ENCODE results near the gene PNMA1. TPM values are rescaled to one million over a fixed set of nuclear protein-coding genes. Genes with fewer than 3 reads are reported as not detected.

Gene PNMA1
- total and polyA plus RNA-seq, 4 donors: 22.4 to 45.5 (median 35.9) TPM

- Histone ChIP-seq H3K4me1 (ENCODE audit: control insufficient read depth in 1 of 2, insufficient read depth in 2 of 2, low read length in 2 of 2) (no peaks in the 10 kb centered on the region), H3K27me3 (ENCODE audit: control insufficient read depth in 1 of 2, insufficient read depth in 2 of 2, low read length in 1 of 2) (no peaks in the 10 kb centered on the region), H3K27ac (ENCODE audit: low read depth in 1 of 2, low read length in 2 of 2) (peak overlapping the region; percentile 83 to 92), H3K36me3 (ENCODE audit: control insufficient read depth in 1 of 2, insufficient read depth in 2 of 2, low read length in 1 of 2) (no peaks in the 10 kb centered on the region), H3K9me3 (ENCODE audit: control insufficient read depth, low read length) (no peaks in the 10 kb centered on the region), H3K4me3 (ENCODE audit: low read length in 2 of 2) (peak overlapping the region; percentile 80 to 83)
- intact Hi-C loops (cut with DNase I): no loop called here
- WGBS, 2 donors: 0 to 1% methylated on average over 41 to 71 of the region's 71 CpGs
- DNase-seq: peak; percentile 85 to 91
- peak; percentile 56 for ATAC-seq (ENCODE audit: low FRiP score)
Observed at GRCh38 chr14:73759183-73759713, 45.1 kb upstream of the PNMA1 start.

GRCh38 chr14:73758392-73759182 lies 44.4 kb upstream of the PNMA1 start:
- intact Hi-C loops (cut with DNase I): no loop called here
- Histone ChIP-seq H3K4me3 (ENCODE audit: low read length in 2 of 2) (peak overlapping the region; percentile 80 to 83), H3K27me3 (ENCODE audit: control insufficient read depth in 1 of 2, insufficient read depth in 2 of 2, low read length in 1 of 2) (no peaks in the 10 kb centered on the region), H3K27ac (ENCODE audit: low read depth in 1 of 2, low read length in 2 of 2) (peak overlapping the region; percentile 72 to 83), H3K9me3 (ENCODE audit: control insufficient read depth, low read length) (no peaks in the 10 kb centered on the region), H3K36me3 (ENCODE audit: control insufficient read depth in 1 of 2, insufficient read depth in 2 of 2, low read length in 1 of 2) (no peaks in the 10 kb centered on the region), H3K4me1 (ENCODE audit: control insufficient read depth in 1 of 2, insufficient read depth in 2 of 2, low read length in 2 of 2) (no peaks in the 10 kb centered on the region)
- DNase-seq (peak; percentile 87), ATAC-seq (ENCODE audit: low FRiP score) (no peak)
- 1 to 2% methylated on average over 26 to 49 of the region's 49 CpGs for WGBS, 2 donors

- peaks cover 0 to 5% of the 10 kb centered on the region in 2 donors for H3K4me1 ChIP-seq (ENCODE audit: control insufficient read depth in 1 of 2, insufficient read depth in 2 of 2, low read length in 2 of 2)
- peak in 1 of 2 donors; percentile 44 for DNase-seq
Observed at GRCh38 chr14:73757876-73758391, 43.8 kb upstream of the PNMA1 start.

GRCh38 chr14:73757381-73757780 lies 43.2 kb upstream of the PNMA1 start:
- ATAC-seq (ENCODE audit: low FRiP score) (no peak), DNase-seq (no peak)
- Histone ChIP-seq H3K27me3 (ENCODE audit: control insufficient read depth in 1 of 2, insufficient read depth in 2 of 2, low read length in 1 of 2) (no peaks in the 10 kb centered on the region), H3K9me3 (ENCODE audit: control insufficient read depth, low read length) (no peaks in the 10 kb centered on the region), H3K27ac (ENCODE audit: low read depth in 1 of 2, low read length in 2 of 2) (peak overlapping the region in 1 of 2 donors; percentile 72), H3K4me3 (ENCODE audit: low read length in 2 of 2) (no peak overlapping the region), H3K36me3 (ENCODE audit: control insufficient read depth in 1 of 2, insufficient read depth in 2 of 2, low read length in 1 of 2) (no peaks in the 10 kb centered on the region), H3K4me1 (ENCODE audit: control insufficient read depth in 1 of 2, insufficient read depth in 2 of 2, low read length in 2 of 2) (peaks cover 0 to 5% of the 10 kb centered on the region in 2 donors)
- WGBS, 2 donors: 83% methylated on average over 1 of the region's 1 CpG
- intact Hi-C loops (cut with DNase I): no loop called here

More at GRCh38 chr14:73757876-73758391, 43.8 kb upstream of the PNMA1 start:
- intact Hi-C loops (cut with DNase I): no loop called here
- H3K4me3 ChIP-seq (ENCODE audit: low read length in 2 of 2): no peak overlapping the region
- no peak for ATAC-seq (ENCODE audit: low FRiP score)
- 28 to 29% methylated on average over 10 of the region's 10 CpGs for WGBS, 2 donors
- no peaks in the 10 kb centered on the region for H3K27me3 ChIP-seq (ENCODE audit: control insufficient read depth in 1 of 2, insufficient read depth in 2 of 2, low read length in 1 of 2)
- no peaks in the 10 kb centered on the region for H3K36me3 ChIP-seq (ENCODE audit: control insufficient read depth in 1 of 2, insufficient read depth in 2 of 2, low read length in 1 of 2)
- no peaks in the 10 kb centered on the region for H3K9me3 ChIP-seq (ENCODE audit: control insufficient read depth, low read length)
- peak overlapping the region; percentile 72 to 83 for H3K27ac ChIP-seq (ENCODE audit: low read depth in 1 of 2, low read length in 2 of 2)

- intact Hi-C loops (cut with DNase I): no loop called here
- Histone ChIP-seq H3K36me3 (ENCODE audit: control insufficient read depth in 1 of 2, insufficient read depth in 2 of 2, low read length in 1 of 2) (no peaks in the 10 kb centered on the region), H3K9me3 (ENCODE audit: control insufficient read depth, low read length) (no peaks in the 10 kb centered on the region), H3K27ac (ENCODE audit: low read depth in 1 of 2, low read length in 2 of 2) (peak overlapping the region; percentile 10 to 99), H3K4me1 (ENCODE audit: control insufficient read depth in 1 of 2, insufficient read depth in 2 of 2, low read length in 2 of 2) (peaks cover 0 to 11% of the 10 kb centered on the region in 2 donors), H3K27me3 (ENCODE audit: control insufficient read depth in 1 of 2, insufficient read depth in 2 of 2, low read length in 1 of 2) (no peaks in the 10 kb centered on the region), H3K4me3 (ENCODE audit: low read length in 2 of 2) (no peak overlapping the region)
- peak in 1 of 2 donors; percentile 57 for DNase-seq
- no peak for ATAC-seq (ENCODE audit: low FRiP score)
- 1 to 5% methylated on average over 5 of the region's 5 CpGs for WGBS, 2 donors
Observed at GRCh38 chr14:73755434-73756014, 41.3 kb upstream of the PNMA1 start.

- H3K27me3 ChIP-seq (ENCODE audit: control insufficient read depth in 1 of 2, insufficient read depth in 2 of 2, low read length in 1 of 2): no peaks in the 10 kb centered on the region
- intact Hi-C loops (cut with DNase I): loop anchor here (5.0 kb wide), 2 partner anchors 32 to 37 kb away; no protein-coding TSS in a partner anchor
- H3K27ac ChIP-seq (ENCODE audit: low read depth in 1 of 2, low read length in 2 of 2): peak overlapping the region; percentile 39 to 99
- H3K4me1 ChIP-seq (ENCODE audit: control insufficient read depth in 1 of 2, insufficient read depth in 2 of 2, low read length in 2 of 2): peaks cover 0 to 15% of the 10 kb centered on the region in 2 donors
- DNase-seq (peak in 1 of 2 donors; percentile 70), ATAC-seq (ENCODE audit: low FRiP score) (peak; percentile 34)
- 5 to 7% methylated on average over 8 of the region's 8 CpGs for WGBS, 2 donors
- no peaks in the 10 kb centered on the region for H3K9me3 ChIP-seq (ENCODE audit: control insufficient read depth, low read length)
- H3K4me3 ChIP-seq (ENCODE audit: low read length in 2 of 2): no peak overlapping the region
- no peaks in the 10 kb centered on the region for H3K36me3 ChIP-seq (ENCODE audit: control insufficient read depth in 1 of 2, insufficient read depth in 2 of 2, low read length in 1 of 2)
Observed at GRCh38 chr14:73754911-73755360, 40.8 kb upstream of the PNMA1 start.

GRCh38 chr14:73753887-73754795 lies 40.0 kb upstream of the PNMA1 start:
- peaks cover 0 to 15% of the 10 kb centered on the region in 2 donors for H3K4me1 ChIP-seq (ENCODE audit: control insufficient read depth in 1 of 2, insufficient read depth in 2 of 2, low read length in 2 of 2)
- intact Hi-C loops (cut with DNase I): loop anchor here (5.0 kb wide), 2 partner anchors 33 to 38 kb away; no protein-coding TSS in a partner anchor
- DNase-seq: peak in 1 of 2 donors; percentile 79
- H3K27me3 ChIP-seq (ENCODE audit: control insufficient read depth in 1 of 2, insufficient read depth in 2 of 2, low read length in 1 of 2): no peaks in the 10 kb centered on the region
- no peaks in the 10 kb centered on the region for H3K9me3 ChIP-seq (ENCODE audit: control insufficient read depth, low read length)
- WGBS, 2 donors: 17 to 21% methylated on average over 14 of the region's 14 CpGs
- H3K4me3 ChIP-seq (ENCODE audit: low read length in 2 of 2): no peak overlapping the region
- no peaks in the 10 kb centered on the region for H3K36me3 ChIP-seq (ENCODE audit: control insufficient read depth in 1 of 2, insufficient read depth in 2 of 2, low read length in 1 of 2)
- H3K27ac ChIP-seq (ENCODE audit: low read depth in 1 of 2, low read length in 2 of 2): peak overlapping the region; percentile 23 to 99
- no peak for ATAC-seq (ENCODE audit: low FRiP score)
